Upper lobe of left lung (tissue), 4 donors: ENCODE measurements around the gene LAMA3.

Source experiments
- POLR2AphosphoS5 ChIP-seq, 2 donors: sonication (generic); formaldehyde crosslinking; IDR thresholded peaks; one replicate each; pipeline ENCODE4 v1.5.1; 2017; ENCODE audit warnings: antibody characterized with exemption in 2 of 2
- TF ChIP-seq, protein P1 (sequence below), 6 experiments: fragments of 450-650 bp in 4 of 6; fragments of 200-600 bp in 2 of 6; sonication (generic) in 2 of 6; IDR thresholded peaks; one replicate each; pipeline ENCODE4 v1.5.1; 2016 to 2019; ENCODE audit warnings: antibody characterized with exemption in 6 of 6

DNA sequence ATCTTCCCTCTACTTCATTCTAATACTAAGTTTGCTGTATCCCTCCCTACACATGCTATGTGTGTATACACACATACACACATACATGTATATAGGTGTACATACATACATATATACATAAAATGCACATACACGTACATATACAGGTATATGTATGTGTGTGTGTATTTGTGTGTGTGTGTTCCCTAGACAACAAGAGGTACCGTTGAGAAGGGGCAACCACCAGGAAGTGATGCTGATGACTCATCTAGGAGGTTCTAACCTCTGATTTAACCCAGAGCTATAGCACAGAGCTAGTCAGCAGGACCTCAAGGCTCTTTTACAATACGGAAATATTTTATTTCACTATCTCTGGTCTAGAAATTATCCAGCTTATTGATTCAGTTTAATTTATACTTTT is 139.2 kb downstream of the LAMA3 start:
- TF ChIP-seq POLR2AphosphoS5 (IDR thresholded peaks at IDR 0.05) = no peak
- TF ChIP-seq, protein P1, sequence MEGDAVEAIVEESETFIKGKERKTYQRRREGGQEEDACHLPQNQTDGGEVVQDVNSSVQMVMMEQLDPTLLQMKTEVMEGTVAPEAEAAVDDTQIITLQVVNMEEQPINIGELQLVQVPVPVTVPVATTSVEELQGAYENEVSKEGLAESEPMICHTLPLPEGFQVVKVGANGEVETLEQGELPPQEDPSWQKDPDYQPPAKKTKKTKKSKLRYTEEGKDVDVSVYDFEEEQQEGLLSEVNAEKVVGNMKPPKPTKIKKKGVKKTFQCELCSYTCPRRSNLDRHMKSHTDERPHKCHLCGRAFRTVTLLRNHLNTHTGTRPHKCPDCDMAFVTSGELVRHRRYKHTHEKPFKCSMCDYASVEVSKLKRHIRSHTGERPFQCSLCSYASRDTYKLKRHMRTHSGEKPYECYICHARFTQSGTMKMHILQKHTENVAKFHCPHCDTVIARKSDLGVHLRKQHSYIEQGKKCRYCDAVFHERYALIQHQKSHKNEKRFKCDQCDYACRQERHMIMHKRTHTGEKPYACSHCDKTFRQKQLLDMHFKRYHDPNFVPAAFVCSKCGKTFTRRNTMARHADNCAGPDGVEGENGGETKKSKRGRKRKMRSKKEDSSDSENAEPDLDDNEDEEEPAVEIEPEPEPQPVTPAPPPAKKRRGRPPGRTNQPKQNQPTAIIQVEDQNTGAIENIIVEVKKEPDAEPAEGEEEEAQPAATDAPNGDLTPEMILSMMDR (IDR thresholded peaks at IDR 0.05) = no peak
